GM23248 (cell line): ENCODE measurements around the gene MTREX.

Source experiments
- EZH2 ChIP-seq: fragments of 200-600 bp; sonication (generic); IDR thresholded peaks from 2 replicates; pipeline ENCODE4 v1.6.1; 2018; ENCODE audit warnings: antibody characterized with exemption, mild to moderate bottlenecking; ENCODE audit not compliant: insufficient read depth, poor library complexity, severe bottlenecking
- EZH2phosphoT487 ChIP-seq: fragments of 200-600 bp; sonication (generic); IDR thresholded peaks from 2 replicates; pipeline ENCODE4 v1.6.1; 2018; ENCODE audit warnings: antibody characterized with exemption, moderate library complexity, mild to moderate bottlenecking, low read depth; ENCODE audit not compliant: insufficient read depth

GRCh38 chr5:55407059-55407684 is 99.4 kb downstream of the MTREX start:
- TF ChIP-seq EZH2 (no peak), EZH2phosphoT487 (no peak)
